Measurements from ENCODE around the gene CAMP.
"Not testable (repeated sequence)": the region's sequence is repeated elsewhere in the genome, so short reads cannot be mapped to it uniquely, and the experiment has no call there.

Gene CAMP

DNA sequence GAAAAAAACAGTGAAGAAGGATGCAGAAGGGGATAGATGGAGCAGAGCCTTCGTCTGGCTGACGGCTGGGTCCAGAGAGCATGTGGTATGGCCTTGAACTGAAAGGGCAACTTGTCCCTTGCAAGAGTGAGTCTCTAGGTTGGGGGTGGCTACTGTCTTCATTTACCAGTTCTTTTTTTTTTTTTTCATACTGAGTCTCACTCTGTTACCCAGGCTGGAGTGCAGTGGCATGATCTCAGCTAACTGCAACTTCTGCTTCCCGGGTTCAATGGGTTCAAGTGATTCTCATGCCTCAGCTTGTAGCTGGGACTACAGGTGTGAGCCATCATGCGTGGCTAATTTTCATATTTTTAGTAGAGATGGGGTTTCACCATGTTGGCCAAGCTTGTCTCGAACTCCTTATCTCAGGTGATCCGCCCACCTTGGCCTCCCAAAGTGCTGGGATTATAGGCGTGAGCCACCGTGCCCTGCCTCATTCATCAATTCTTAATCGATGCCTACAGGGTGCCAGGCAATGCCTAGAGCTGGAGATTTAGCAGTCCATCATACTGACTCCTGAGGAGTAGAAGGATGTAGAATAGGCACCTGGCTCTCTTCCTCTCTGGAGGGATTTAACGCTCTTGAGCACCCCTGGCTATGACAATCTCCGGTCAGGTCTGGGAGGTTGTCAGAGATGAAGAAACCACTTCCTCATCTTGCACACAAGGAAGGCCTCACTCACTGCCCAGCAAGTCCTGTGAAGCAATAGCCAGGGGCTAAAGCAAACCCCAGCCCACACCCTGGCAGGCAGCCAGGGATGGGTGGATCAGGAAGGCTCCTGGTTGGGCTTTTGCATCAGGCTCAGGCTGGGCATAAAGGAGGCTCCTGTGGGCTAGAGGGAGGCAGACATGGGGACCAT, at the start of gene CAMP:
Gene CAMP, plus strand, starts transcription at position 880 of the 898 bp plus-strand sequence. Its CDS starts 17 bp downstream, at position 897.
- DNase-seq (ENCODE audit: low spot score) = no peak

- DNase-seq (ENCODE audit: low spot score) = no peak
Measured at GRCh38 chr3:48178072-48178471, 45.2 kb upstream of the CAMP start.

DNA sequence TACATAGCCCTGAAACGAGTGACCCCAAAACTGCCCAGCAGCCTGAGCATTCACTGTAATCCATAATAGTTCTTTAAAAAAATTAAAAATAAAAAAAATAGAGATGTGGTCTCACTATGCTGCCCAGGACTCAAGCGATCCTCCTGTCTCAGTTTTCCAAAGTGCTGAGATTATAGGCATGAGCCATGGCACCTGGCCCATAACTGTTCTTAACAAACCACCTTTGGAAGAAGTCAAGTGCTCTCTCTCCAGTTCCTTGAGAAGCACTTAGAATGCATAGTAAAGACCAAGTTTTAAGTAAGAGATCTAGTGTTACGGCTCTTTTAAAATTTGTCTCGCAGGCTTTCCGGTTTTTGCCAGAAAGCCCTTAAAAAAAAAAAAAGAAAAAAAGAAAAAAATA, 43.3 kb upstream of the CAMP start:
- no peak for DNase-seq (ENCODE audit: low spot score)

DNA sequence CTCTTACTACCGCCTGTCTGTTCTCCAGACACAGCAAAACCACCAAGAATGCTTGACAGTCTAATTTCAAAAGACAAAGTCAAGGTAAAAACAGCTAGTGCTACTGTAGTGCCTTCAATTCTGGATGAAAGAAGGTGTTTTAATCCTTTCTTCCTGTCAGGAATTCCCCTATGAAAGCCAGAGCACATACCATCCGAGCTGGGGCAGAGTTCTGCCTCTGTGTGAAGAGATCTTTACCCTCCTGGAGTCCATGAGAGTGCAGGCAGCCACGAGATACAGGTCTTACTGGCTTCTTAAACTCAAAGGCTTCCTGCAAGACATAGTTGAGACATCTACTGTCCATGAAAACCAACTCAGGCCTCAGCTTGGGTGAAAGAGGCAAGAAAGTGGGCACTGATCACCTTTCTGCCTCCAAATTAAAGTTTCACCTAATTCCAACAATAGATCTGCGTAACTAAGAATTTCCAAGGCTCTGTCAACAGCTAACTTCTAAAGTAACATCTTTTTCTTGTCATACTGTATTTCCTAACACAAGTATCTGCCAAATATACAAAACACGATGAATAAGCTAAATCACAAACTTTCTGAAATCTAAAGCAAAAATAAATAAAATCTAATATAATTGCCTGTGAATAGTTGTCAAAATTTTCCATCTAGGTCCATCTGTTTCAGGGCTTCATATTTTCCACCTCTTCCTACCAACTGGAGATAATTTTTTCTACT, 42.6 kb upstream of the CAMP start:
- DNase-seq (ENCODE audit: low spot score) = no peak

DNA sequence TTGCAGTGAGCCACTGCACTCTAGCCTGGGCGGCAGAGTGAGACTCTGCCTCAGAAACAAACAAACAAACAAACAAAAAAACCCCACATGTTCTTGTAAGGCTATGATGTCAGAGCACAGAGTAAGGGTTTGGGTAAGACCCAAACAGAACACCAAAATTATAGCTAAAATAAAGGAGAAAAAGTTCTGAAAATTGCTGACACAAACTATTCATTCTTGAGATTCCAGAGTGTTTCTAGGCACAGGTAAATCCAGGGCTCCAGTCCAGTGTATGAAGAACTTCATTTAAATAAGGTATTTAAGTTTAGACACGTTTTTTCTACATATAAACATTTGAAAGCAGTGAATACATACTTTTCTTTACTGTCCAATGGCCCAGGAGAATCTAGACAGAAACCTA, 39.0 kb upstream of the CAMP start:
- DNase-seq (ENCODE audit: low spot score) = no peak

GRCh38 chr3:48185129-48185528, 38.2 kb upstream of the CAMP start:
- no peak for DNase-seq (ENCODE audit: low spot score)

- no peak for DNase-seq (ENCODE audit: low spot score)
Measured at GRCh38 chr3:48186631-48187300, 36.5 kb upstream of the CAMP start.

DNA sequence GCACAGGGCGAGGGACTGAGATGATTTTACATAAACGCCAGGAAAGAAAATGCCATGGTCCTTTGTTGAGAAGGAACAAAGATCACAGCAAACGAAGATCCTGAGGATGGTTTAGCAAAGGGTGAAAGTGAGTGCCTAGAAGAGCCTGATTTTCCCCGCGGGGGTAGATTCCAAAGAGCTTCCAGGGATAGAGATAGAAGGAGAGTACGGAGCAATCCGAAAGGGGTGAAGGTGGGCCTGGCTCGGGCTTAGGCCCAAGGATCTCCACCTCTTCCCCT, 36.1 kb upstream of the CAMP start:
- no peak for DNase-seq (ENCODE audit: low spot score)

DNA sequence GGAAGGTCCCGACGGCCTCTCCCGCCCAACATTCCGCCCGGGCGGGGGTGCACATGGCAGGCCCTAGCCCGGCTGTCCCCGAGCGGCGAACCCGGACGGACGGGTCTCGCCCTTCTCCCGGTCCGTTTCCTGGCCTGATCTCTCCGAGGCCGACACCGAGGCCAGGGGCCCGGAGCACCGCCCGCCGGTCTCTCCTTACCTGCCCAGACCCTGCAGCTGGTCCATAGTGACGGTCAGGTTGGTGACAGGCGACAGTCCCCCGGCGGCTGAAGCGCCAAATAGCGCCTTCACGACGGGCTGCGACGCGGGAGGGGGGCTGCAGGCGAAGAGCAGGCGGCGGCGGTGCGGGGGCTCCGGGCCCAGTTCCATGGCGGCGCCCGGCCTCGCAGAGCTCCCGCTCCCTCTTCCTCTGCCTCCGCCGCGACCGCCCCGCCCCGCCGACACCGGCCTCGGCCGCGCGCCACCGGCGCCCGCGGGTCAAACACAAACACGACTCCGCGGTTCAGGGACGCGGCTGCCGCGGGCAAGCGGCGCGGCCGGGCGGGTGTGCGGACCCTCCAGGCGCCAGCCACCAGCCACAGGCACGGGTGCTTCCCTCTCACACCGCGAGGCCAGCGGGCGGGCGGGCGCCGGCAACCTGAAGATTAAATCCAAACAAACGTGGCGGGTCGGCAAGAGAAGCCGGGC, 35.6 kb upstream of the CAMP start:
- no peak for DNase-seq (ENCODE audit: low spot score)

DNA sequence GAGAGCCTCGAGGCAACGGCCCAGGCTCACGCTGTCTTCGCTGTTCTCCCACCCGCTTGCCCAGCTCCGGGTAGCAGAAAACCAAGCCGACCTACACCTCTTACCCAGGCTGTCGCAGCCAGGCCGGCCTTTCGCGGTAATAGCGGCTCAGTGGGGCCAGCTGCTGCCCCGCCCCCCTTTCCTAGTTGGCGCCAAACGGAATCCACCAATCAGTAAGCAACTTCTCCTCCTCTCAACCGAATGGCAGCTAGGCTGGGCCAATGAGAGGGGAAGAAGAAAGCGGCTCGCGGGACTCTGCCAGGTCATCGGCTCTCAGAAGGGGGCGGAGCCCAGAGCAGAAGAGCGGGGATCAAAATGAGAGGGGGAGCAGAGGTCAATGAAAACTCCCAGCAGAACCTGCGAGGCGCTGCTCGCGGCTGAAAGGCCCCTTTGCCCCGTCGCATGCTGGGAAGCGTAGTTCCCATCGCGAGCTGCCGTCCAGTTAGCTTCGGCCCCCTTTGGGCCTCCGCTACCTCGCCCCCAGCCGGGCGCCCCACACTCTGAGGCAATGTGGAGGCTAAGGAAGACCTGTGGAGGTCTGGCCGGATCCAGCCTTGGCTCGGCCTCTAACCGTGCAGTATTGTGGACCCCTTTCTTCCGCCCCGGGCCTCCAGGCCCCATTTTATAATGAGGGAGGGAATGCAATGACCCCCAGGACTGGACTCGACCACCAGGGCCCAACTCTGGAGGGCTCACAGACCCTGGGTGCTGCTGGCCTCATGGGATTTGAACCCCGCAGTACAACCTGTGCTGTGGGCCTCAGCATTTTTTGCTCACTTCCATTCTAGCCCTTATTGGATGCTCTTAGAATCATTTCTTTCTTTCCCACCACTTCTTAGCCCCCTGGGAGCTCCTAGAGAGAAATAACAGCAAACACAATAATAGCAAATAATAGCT, 34.8 kb upstream of the CAMP start, which contains the start of gene CDC25A:
Gene CDC25A, minus strand, starts transcription at position 152 of the 936 bp plus-strand sequence. CDS start 470 bp downstream, outside the sequence.
- DNase-seq (ENCODE audit: low spot score) = peak; percentile 99

- no peak for DNase-seq (ENCODE audit: low spot score)
Measured at GRCh38 chr3:48189321-48189720, 34.0 kb upstream of the CAMP start.

- DNase-seq (ENCODE audit: low spot score) = no peak
Measured at GRCh38 chr3:48190911-48191310, 32.4 kb upstream of the CAMP start.

DNA sequence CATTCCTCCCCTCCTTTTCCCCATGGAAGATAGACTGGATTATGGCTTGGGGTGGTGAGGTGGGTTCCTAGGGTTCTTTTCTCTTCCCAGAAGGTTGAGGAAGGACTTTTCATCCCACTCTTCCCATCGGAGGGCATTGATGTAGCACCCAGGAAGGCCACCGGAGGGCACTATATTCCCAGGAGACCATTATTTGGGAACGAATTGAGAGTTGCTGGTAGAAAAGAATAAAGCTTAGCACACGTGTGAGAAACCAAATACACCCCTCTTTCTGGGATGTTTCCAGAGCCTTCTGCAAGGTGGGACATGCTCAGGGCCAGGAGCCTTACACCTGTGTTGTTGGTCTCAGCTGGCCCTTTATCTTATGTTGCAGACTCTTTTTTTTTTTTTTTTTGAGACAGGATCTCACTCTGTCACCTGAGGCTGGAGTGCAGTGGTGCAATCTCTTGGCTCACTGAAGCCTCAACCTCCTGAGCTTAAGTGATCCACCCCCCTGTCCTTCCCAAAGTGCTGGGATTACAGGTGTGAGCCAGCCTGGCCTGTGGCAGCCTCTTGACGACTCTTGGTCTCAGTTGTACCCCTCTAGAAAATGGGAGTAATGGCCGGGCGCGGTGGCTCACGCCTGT, 28.7 kb upstream of the CAMP start:
- no peak for DNase-seq (ENCODE audit: low spot score)

GRCh38 chr3:48196611-48197010, 26.7 kb upstream of the CAMP start:
- no peak for DNase-seq (ENCODE audit: low spot score)

DNA sequence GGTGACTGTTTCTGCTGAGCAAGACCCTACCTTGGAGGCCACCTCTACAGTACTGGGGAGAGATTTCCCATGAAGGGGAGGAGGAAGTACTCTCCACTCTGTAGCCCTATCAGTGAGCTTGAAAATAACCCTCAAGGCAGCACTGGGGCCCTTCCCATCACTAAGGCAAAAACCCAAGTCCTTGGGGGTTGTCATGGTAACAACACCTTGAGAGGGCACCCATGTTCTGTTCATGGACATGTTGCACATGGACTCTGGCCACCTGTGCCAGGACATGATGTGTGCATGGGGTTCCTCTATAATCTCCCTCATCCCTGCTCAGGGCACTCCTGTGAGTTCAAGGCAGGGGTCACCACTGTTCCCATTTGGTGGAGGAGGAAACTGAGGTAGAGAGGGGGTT, 24.2 kb upstream of the CAMP start:
- DNase-seq (ENCODE audit: low spot score) = no peak

DNA sequence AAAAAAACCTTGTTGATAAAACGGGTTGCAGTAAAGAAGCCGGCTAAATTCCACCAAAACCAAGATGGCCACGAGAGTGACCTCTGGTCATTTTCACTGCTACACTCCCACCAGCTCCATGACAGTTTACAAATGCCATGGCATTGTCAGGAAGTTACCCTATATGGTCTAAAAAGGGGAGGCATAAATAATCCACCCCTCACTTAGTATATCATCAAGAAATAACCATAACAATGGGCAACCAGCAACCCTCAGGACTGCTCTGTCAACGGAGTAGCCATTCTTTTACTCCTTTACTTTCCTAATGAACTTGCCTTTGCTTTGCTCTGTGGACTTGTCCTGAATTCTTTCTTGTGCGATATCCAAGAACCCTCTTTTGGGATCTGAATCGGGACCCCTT, 20.7 kb upstream of the CAMP start:
- DNase-seq (ENCODE audit: low spot score) = no peak

DNA sequence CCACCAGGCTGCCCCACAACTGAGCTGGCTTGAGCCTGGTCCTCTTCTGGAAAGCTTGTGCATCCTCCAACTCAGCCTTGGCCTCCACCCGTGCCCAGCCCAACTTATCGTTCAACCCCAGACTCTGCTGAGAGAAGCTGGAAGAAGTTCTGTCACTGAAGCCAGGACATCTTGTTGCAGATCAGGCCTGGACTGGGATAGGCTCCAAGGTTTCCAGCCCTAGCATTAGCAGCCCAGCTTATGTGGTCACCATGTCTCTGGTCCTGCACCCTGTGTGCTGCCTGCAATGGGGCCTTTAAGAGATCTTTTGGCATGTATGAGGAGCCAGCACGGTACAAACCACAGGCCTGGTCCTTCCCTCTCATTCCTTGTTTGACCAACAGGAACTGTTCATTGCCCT, 15.2 kb upstream of the CAMP start:
- DNase-seq (ENCODE audit: low spot score) = no peak

GRCh38 chr3:48209445-48209844, 13.8 kb upstream of the CAMP start:
- no peak for DNase-seq (ENCODE audit: low spot score)

DNA sequence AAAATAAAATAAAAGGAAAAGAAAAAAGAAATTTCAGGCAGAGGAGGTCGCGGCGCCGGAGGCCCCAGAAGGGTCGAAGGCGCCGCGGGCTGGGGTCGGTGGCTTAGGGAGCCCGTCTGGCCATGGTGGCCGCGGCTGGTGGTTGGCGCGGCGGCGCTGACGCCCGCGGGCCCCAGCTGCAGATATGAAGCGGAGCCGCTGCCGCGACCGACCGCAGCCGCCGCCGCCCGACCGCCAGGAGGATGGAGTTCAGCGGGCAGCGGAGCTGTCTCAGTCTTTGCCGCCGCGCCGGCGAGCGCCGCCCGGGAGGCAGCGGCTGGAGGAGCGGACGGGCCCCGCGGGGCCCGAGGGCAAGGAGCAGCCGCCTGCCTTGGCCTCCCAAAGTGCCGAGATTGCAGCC, 12.8 kb upstream of the CAMP start:
- not testable (repeated sequence) for DNase-seq (ENCODE audit: low spot score)

GRCh38 chr3:48211776-48212175, 11.5 kb upstream of the CAMP start:
- DNase-seq (ENCODE audit: low spot score) = not testable (repeated sequence)

DNA sequence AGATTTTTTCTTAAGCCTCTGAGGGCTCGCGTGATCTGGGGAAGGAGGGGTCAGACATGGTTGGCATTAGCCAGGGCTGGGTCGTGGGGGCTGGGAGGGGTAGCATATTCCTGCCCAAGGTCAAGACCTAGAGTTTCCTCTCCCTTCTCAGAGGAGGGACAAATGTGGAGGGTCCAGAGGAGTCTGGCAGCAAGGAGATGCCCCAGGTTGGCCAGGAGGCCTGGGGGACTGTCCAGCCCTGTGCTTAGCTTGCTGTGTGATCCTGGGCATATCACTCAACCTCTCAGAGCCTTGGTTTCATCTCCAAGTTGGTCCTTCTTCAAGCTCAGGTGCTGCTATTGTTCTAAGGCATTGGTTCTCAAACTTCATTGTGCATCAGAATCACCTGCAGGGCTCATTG, 9.1 kb upstream of the CAMP start:
- no peak for DNase-seq (ENCODE audit: low spot score)
